HL-60 (cell line): ENCODE results near the gene RANGRF.

ENCODE experiments used
- DNase-seq, 2 experiments: peaks; one replicate each; pipeline ENCODE4 v3.0.0-alpha.2; 2010 to 2020; ENCODE audit warnings: low read depth in 1 of 2, low spot score in 1 of 2
- H3K27ac ChIP-seq: fragments of 250-450 bp; sonication (Bioruptor Pico); replicated peaks from 2 replicates; pipeline ENCODE4 v1.5.1; 2020; ENCODE audit warnings: mild to moderate bottlenecking, moderate library complexity
- H3K27me3 ChIP-seq: fragments of 250-450 bp; sonication (Bioruptor Pico); 2 replicates; pipeline ENCODE4 v1.5.1; 2021; ENCODE audit warnings: mild to moderate bottlenecking, moderate library complexity; ENCODE audit not compliant: insufficient read depth, poor library complexity, severe bottlenecking
- H3K4me3 ChIP-seq: replicated peaks from 2 replicates; pipeline ENCODE4 v1.5.1; 2011; ENCODE audit warnings: mild to moderate bottlenecking, control low read depth, low read length; ENCODE audit not compliant: insufficient read depth
- CTCF ChIP-seq: IDR thresholded peaks from one replicate; pipeline ENCODE4 v1.5.1; 2011; ENCODE audit warnings: low read length, control low read depth, inconsistent platforms; ENCODE audit not compliant: insufficient read depth
- GABPA ChIP-seq: IDR thresholded peaks from 2 replicates; pipeline ENCODE4 v1.6.1; 2012; ENCODE audit warnings: low read depth
- POLR2AphosphoS5 ChIP-seq: IDR thresholded peaks from 2 replicates; pipeline ENCODE4 v1.6.1; 2012; ENCODE audit warnings: low read depth
- REST ChIP-seq: IDR thresholded peaks from 2 replicates; pipeline ENCODE4 v1.6.1; 2012; ENCODE audit warnings: low read depth; ENCODE audit not compliant: insufficient replicate concordance
- SPI1 ChIP-seq: IDR thresholded peaks from 2 replicates; pipeline ENCODE4 v1.6.1; 2012; ENCODE audit warnings: low read depth, mild to moderate bottlenecking, borderline replicate concordance

RANGRF gene

GRCh38 chr17:8277317-8277716 is 11.2 kb upstream of the RANGRF start:
- Histone ChIP-seq H3K4me3 (no peak overlapping the region), H3K27me3 (no peaks in the 10 kb centered on the region), H3K27ac (no peak overlapping the region)
- DNase-seq, result no peak
- TF ChIP-seq GABPA (no peak), REST (no peak), CTCF (no peak), POLR2AphosphoS5 (no peak), SPI1 (no peak)

DNA sequence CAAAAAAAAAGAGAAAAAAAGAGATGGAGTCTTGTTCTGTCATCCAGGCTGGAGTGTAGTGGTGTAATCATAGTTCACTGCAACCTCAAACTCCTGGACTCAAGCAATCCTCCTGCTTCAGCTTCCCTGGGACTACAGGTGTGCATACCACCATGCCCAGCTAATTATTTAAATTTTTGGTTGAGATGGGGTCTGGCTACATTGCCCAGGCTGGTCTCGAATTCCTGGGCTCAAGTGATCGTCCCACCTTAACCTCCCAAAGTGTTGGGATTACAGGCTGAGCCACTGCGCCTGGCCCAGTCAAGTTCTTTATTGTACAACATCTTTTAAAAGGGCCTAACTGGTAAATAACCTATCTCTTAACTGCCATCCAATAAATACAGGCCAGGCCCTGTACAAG is 6.1 kb upstream of the RANGRF start:
- DNase-seq, result no peak
- no peak for TF ChIP-seq REST
- Histone ChIP-seq H3K4me3 (no peak overlapping the region), H3K27me3 (no peaks in the 10 kb centered on the region), H3K27ac (no peak overlapping the region)

GRCh38 chr17:8283356-8283755 is 5.1 kb upstream of the RANGRF start:
- no peak for DNase-seq
- Histone ChIP-seq H3K4me3 (no peak overlapping the region), H3K27me3 (no peaks in the 10 kb centered on the region), H3K27ac (no peak overlapping the region)
- TF ChIP-seq POLR2AphosphoS5 (no peak), CTCF (no peak), SPI1 (no peak), REST (no peak), GABPA (no peak)

DNA sequence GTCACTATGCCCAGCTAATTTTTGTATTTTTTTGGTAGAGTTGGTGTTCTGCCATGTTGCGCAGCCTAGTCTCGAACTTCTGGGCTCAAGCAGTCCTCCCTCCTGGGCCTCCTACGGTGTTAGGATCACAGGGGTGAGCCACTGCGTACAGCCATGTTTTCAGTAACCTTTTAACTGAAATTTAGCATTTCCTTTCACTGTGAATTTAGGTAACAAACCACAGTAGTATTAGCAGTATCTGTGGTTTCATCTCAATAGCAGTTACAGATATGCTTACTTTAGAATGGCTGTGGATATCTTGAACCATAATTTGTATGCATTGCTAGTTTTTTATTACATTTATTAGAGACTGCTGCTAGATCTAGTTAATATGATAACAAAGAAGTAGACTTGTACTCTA is 4.3 kb upstream of the RANGRF start:
- Histone ChIP-seq H3K27me3 (no peaks in the 10 kb centered on the region), H3K27ac (no peak overlapping the region), H3K4me3 (no peak overlapping the region)
- no peak for DNase-seq
- no peak for TF ChIP-seq CTCF
- TF ChIP-seq SPI1, result no peak
- TF ChIP-seq REST, result no peak
- no peak for TF ChIP-seq GABPA
- no peak for TF ChIP-seq POLR2AphosphoS5
